Osteoblast (primary cell): Measurements from ENCODE around the gene TCEAL3. TPM values are rescaled to one million over a fixed set of nuclear protein-coding genes. Genes with fewer than 3 reads are reported as not detected.

Experiments
- DNase-seq: peaks from one replicate; pipeline ENCODE4 v3.0.0; 2011; ENCODE audit warnings: low spot score, mixed read lengths; ENCODE audit not compliant: insufficient read length; ENCODE audit errors: missing footprints
- H2AFZ ChIP-seq: 2 replicates; pipeline ENCODE4 v1.6.0; 2011; ENCODE audit warnings: mild to moderate bottlenecking, low read length
- H3K27ac ChIP-seq: 2 replicates; pipeline ENCODE4 v1.5.1; 2011; ENCODE audit warnings: mild to moderate bottlenecking, low read depth, low read length, moderate library complexity
- H3K27me3 ChIP-seq: 2 replicates; pipeline ENCODE4 v1.6.0; 2012; ENCODE audit warnings: mild to moderate bottlenecking, control low read depth, inconsistent platforms, low read length, moderate library complexity; ENCODE audit not compliant: insufficient read depth
- H3K36me3 ChIP-seq: 2 replicates; pipeline ENCODE4 v1.5.1; 2011; ENCODE audit warnings: mild to moderate bottlenecking, low read length, control low read depth, moderate library complexity; ENCODE audit not compliant: insufficient read depth
- H3K4me1 ChIP-seq: 2 replicates; pipeline ENCODE4 v1.5.1; 2011; ENCODE audit warnings: mild to moderate bottlenecking, low read length, control low read depth, moderate library complexity; ENCODE audit not compliant: insufficient read depth
- H3K4me2 ChIP-seq: 2 replicates; pipeline ENCODE4 v1.6.0; 2011; ENCODE audit warnings: mild to moderate bottlenecking, low read length; ENCODE audit not compliant: insufficient read depth
- H3K4me3 ChIP-seq: fragments of 200-600 bp; sonication (generic); 3 replicates; pipeline ENCODE4 v1.5.1; 2012; ENCODE audit warnings: mild to moderate bottlenecking, low read length, inconsistent platforms; ENCODE audit not compliant: insufficient read depth
- H3K79me2 ChIP-seq: 2 replicates; pipeline ENCODE4 v1.6.0; 2012; ENCODE audit warnings: mild to moderate bottlenecking, low read length, control low read depth, inconsistent platforms; ENCODE audit not compliant: insufficient read depth
- H3K9me3 ChIP-seq: 2 replicates; pipeline ENCODE4 v1.5.1; 2011; ENCODE audit warnings: low read depth, low read length, control low read depth
- H4K20me1 ChIP-seq: 2 replicates; pipeline ENCODE4 v1.6.0; 2012; ENCODE audit warnings: mild to moderate bottlenecking, low read length, control low read depth; ENCODE audit not compliant: insufficient read depth
- total RNA-seq: library from RNA; depleted of rRNA; stranded (reverse); fragments of >200 nt; gene quantifications from 2 replicates; pipeline ENCODE4 v1.2.3, GENCODE V29; 2012
- TF ChIP-seq, protein P1 (sequence below): IDR thresholded peaks from 2 replicates; pipeline ENCODE4 v1.5.1; 2011; ENCODE audit warnings: mild to moderate bottlenecking, low read depth, low read length, moderate library complexity; ENCODE audit errors: extremely low read depth

TCEAL3 gene
- total RNA-seq, 1 donor, result 13.0 TPM

DNA sequence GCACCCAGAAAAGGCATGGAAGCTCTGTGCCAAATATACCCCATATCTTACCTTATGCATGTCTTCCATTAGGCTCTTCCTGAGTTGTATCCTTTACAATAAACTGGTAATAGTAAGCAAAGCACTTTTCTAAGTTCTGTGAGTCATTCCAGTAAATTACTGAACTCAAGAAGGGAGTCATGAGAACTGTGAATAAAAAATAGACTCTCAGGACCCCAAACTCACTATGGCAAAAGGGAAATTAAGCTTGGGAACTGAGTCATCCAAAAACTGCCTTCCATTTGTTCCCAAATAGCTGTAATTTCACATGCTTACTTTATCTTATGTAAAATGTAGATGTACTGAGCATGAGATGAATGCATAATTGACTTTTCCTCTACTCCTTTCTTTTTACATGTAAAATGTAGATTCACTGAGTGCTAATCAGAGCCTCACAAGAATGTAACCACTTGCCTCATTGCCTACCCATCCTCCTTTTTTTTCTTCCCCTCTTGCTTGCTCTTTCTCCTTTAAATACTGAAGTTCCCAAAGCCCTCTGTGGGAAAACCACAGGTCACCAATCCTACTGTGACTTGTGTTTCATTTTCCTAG lies 8.1 kb downstream of the TCEAL3 start:
- DNase-seq, result no peak

DNA sequence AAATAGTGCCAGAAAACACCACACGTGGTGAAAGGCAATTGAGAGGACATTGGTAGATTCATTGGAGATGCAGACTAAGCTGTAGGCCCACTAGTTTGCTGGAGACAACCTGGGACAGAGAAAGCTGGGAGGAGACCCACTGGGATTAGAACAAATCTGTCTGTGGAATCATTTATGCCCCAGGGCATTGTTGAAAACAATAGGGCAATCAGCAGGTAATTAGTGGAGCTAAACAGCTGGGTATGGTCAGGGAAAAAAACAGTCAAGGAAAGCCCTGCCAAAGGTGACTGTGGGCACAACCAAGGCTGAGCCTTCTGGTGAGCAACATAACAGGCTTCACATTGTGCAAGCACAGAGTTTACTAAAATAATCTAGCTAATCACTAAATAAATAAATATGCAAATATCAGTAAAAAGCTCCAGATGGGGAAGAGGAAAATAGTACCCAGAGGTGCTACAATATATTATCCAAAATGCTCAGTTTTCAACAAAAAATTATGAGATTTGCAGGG lies 9.0 kb downstream of the TCEAL3 start:
- Histone ChIP-seq H3K4me3 (no peak overlapping the region), H3K79me2 (no peaks in the 10 kb centered on the region), H3K27me3 (peaks cover 3% of the 10 kb centered on the region), H3K4me2 (no peak overlapping the region), H3K27ac (no peak overlapping the region), H2AFZ (no peak overlapping the region), H4K20me1 (no peaks in the 10 kb centered on the region), H3K36me3 (no peaks in the 10 kb centered on the region), H3K4me1 (peaks cover 5% of the 10 kb centered on the region), H3K9me3 (no peaks in the 10 kb centered on the region)
- TF ChIP-seq, protein P1, sequence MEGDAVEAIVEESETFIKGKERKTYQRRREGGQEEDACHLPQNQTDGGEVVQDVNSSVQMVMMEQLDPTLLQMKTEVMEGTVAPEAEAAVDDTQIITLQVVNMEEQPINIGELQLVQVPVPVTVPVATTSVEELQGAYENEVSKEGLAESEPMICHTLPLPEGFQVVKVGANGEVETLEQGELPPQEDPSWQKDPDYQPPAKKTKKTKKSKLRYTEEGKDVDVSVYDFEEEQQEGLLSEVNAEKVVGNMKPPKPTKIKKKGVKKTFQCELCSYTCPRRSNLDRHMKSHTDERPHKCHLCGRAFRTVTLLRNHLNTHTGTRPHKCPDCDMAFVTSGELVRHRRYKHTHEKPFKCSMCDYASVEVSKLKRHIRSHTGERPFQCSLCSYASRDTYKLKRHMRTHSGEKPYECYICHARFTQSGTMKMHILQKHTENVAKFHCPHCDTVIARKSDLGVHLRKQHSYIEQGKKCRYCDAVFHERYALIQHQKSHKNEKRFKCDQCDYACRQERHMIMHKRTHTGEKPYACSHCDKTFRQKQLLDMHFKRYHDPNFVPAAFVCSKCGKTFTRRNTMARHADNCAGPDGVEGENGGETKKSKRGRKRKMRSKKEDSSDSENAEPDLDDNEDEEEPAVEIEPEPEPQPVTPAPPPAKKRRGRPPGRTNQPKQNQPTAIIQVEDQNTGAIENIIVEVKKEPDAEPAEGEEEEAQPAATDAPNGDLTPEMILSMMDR, result no peak
- no peak for DNase-seq

More for the DNA sequence above, 8.1 kb downstream of the TCEAL3 start:
- no peak overlapping the region for H3K4me2 ChIP-seq
- no peaks in the 10 kb centered on the region for H3K36me3 ChIP-seq
- H4K20me1 ChIP-seq, result no peaks in the 10 kb centered on the region
- peaks cover 5% of the 10 kb centered on the region for H3K27me3 ChIP-seq
- no peak overlapping the region for H2AFZ ChIP-seq
- H3K79me2 ChIP-seq, result no peaks in the 10 kb centered on the region
- H3K27ac ChIP-seq, result no peak overlapping the region
- H3K9me3 ChIP-seq, result no peaks in the 10 kb centered on the region
- no peak overlapping the region for H3K4me3 ChIP-seq
- peaks cover 5% of the 10 kb centered on the region for H3K4me1 ChIP-seq
- TF ChIP-seq, protein P1, result no peak

DNA sequence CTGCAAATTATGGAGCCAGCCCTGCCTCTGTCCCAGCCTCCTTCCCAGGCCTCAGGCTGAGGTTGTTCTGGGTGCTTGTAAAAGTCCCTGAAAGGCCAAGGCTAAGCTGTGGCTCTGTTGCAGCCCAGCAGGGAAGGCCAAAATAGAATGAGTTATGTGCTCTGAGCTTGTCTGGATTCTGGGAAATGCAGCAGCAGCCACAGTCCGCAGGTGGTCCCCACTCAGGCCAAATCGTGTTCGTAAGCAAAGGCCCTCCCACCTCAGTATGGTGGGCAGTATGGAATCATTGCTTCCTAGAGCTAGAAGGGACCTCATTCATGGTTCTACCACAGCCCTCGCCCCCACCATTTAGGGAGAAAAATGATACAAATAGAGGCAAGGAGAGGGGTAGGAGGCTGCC lies 16.3 kb downstream of the TCEAL3 start:
- H3K79me2 ChIP-seq, result peaks cover 18% of the 10 kb centered on the region
- no peaks in the 10 kb centered on the region for H4K20me1 ChIP-seq
- DNase-seq, result no peak
- no peak overlapping the region for H3K4me2 ChIP-seq
- no peaks in the 10 kb centered on the region for H3K9me3 ChIP-seq
- peaks cover 3% of the 10 kb centered on the region for H3K4me1 ChIP-seq
- H3K27me3 ChIP-seq, result peaks cover 8% of the 10 kb centered on the region
- no peak overlapping the region for H3K27ac ChIP-seq
- no peaks in the 10 kb centered on the region for H3K36me3 ChIP-seq
- TF ChIP-seq, protein P1, result no peak
- no peak overlapping the region for H2AFZ ChIP-seq
- H3K4me3 ChIP-seq, result no peak overlapping the region

DNA sequence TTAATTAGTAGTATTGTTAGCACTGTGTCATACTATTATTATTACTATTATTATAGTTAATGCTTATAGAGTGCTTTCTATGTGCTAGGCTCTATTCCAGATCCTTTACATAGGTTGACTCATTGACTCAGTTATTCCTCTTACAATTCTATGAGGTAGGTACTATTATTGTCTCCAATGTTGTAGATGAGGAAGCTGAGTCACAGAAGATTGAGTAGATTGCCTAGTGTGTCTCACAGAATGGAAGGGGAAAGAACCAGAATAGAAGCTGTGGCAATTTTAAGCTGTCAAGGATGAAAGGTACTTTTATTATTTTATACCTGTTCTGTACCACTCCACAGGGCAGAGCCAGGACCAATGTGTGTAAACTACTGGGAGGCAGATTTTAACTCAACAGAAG lies 19.1 kb downstream of the TCEAL3 start:
- Histone ChIP-seq H3K9me3 (no peaks in the 10 kb centered on the region), H3K79me2 (peaks cover 18% of the 10 kb centered on the region), H3K27ac (no peak overlapping the region), H3K27me3 (peaks cover 13% of the 10 kb centered on the region), H3K4me1 (peaks cover 3% of the 10 kb centered on the region), H2AFZ (no peak overlapping the region), H3K4me2 (no peak overlapping the region), H3K36me3 (no peaks in the 10 kb centered on the region), H3K4me3 (no peak overlapping the region), H4K20me1 (no peaks in the 10 kb centered on the region)
- no peak for DNase-seq
- TF ChIP-seq, protein P1, result no peak
